GM21360 (cell line): Measurements from ENCODE around the gene ULBP3.
"Not testable (repeated sequence)": the region's sequence is repeated elsewhere in the genome, so short reads cannot be mapped to it uniquely, and the experiment has no call there.

Experiments used
- ATAC-seq: cut with Tn5 transposase; IDR thresholded peaks from one replicate; pipeline ENCODE4 v1.9.1; 2021; ENCODE audit warnings: mild to moderate bottlenecking, moderate library complexity; ENCODE audit not compliant: unreplicated experiment

ULBP3 gene

DNA sequence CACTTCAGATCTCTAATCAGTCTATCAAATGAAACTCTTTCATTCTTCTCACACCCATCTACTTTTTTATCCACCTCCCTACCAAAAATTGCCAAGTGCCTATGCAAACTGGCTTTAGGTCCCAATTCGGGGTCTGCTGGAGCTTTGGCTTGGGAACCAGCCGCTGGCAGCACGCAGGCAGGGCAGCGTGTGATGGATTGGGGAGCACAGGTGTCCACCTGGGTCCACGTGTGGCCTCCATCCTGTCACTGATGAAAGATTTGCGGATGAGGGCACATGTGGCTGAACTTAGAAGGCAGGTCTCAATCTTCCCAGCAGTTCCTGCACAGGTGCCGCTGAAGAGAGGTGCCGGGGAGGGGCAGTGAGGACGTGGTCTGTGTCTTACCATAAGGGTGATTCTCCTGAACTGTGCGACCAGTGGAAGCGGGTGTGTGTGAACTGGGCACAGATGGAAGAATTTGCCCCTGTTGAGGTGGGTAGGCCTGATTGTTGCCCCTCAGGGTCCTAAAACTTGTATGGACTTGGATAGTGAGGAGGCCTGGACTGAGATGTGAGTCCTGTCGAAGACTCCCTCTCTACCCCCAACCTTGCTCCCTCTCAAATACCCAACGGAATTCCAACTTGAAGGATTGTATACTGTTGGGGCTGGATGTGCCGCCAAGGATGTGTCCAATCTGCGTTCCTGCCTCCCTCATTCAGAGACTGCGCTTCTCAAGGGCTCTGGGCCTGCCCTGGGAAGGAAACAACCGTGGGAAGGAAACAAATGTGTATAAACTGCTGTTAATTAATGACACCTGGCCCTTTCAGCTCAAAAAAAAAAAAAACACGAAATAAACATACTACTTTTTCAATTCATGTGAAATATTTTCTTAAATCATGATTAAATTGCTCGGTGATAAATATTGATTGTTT, 25.2 kb downstream of the ULBP3 start:
- no peak for ATAC-seq

DNA sequence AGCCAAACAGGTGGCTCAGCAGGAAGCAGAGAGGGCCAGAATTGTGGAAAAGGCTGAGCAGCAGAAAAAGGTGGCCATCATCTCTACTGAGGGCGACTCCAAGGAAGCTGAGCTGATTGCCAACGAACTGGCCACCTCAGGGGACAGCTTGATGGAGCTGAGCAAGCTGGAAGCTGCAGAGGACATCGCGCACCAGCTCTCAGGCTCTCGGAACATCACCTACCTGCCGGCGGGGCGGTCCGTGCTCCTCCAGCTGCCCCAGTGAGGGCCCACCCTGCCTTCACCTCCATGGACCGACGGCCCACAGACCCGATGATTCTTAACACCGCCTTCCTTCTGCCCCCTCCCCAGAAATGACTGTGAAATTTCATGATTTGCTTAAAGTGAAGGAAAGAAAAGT, 25.8 kb downstream of the ULBP3 start:
- ATAC-seq, result no peak

DNA sequence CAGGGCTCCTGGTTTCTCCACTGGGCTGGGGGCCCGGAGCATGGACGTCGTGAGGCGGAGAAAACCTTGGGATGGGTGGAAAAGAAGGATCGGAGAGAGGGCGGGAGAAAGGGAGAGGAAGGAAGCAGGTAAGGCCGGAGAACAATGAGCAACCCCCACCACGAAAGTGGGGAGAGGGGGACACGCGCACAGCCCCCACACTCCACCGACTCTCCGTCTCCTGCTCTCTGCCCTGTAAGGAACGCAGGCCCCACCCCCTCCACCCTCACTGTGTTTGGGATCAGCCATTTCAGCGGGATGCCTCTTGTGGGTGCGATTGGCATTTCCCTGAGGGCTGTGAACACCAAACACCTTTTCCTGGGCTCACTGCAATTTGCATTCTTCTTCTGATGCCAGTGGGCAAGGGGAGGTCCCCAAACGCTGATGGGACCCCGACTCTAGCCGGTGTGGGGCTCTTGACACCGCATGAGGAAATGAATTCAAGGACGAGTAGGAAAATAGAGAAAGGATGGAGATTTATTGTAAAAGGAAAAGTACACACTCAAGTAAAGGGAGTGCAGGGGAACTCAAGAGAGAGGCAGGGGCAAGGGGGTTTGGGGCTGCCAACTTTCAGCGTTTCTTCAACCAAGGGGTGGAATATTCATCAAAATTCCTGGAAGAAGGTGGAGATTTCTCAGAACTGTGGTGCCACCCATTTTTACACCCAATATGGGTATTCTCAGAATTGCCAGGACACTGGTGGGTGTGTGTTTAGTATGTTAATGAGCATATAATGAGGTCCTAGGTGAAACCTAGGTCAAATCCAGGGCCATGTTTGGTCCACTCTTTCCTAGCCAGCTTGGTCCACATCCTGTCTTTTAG, 30.5 kb downstream of the ULBP3 start:
- no peak for ATAC-seq

DNA sequence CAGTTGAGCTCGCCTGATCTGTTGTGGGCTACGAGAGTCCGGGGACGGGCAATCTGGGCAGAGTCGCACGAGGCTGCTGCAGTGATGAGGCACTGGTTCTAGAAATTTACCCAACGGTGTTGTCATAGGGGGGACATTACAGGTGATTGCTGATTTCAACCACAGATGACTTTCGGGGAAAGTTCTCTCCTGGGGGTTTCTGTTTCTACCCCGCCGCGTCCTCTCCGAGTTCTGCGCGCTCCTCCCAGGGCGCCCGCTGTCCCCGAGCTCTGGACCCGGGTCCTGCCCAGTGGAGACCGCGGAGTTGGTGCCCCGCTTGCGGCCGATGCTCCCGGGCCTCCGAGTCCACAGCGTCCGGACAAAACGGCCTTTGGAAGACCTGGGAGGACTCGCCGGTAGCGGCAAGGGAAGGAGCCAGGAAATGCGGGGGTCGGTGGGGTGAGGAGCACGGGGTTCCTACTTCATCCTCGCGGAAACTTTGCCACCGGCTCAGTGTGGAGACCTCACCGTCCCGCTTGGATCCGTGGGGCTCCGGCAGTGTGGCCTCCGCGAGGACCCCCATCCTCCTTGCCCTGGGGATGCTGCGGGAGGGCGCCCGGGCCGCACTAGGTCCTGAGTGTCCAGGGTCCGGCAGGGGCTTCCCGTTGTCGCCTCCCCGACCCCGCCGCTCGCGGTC, 31.3 kb downstream of the ULBP3 start:
- no peak for ATAC-seq

DNA sequence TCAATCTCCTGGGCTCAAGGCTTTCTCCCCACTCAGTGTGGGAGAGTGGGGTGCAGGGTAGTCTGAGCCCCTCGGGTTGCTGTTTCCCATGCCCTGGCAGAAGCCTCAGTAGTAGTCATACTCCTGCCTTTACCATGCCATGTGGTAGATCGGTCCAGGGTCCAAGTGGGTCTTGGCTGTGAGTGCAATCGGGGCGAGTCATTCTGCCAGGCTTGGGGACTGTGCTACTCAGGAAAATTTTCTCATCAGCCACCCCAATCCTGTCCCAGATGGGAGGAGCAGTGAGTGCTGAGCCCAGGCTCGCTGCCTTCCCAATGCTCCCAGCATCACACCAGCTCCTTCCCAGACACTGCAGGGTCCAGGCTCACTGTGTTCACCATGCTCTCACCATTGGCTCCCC, 32.8 kb downstream of the ULBP3 start:
- ATAC-seq, result no peak

DNA sequence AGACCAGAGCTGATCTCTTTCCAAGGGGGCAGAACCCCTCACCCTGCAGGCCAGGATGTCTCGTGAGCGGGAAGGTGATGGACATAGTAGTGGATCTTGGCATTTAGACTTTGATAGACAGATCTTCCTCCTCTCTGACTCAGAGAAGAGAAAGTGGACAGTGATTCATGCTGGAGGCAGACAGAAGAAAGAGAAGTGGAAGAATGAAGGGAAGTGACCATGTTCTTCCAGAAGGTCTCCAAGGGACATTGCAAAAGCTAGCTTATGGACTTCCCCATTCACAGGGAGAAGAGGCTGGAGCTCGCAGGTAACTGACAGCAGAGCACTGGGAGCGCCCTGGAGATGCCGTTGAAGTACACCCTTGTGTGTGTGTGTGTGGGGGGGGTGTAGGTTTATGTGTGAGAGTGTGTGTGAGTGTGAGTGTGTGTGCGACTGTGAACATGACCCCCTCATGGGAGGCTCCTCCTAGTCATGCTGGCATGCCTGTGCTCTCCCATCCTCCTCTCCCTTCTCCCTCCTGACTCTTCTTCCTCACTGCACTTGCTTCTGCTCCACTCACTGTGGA, 35.6 kb downstream of the ULBP3 start:
- ATAC-seq, result no peak

DNA sequence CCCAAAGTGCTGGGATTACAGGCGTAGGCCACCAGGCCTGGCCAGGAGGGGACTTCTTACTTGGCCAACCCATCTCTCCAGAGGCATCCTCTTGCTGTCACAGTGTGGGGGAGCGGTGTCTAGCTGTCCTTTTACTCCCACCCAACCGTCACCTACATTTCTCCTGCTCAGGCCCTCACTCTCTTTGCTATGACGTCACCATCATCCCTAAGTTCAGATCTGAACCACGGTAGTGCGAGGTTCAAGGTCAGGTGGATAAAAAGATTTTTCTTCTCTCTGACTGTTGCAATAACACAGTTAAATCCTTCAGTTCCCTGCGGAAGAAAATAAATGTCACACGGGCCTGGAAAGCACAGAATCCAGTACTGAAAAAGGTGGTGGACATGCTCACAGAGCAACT, 36.3 kb downstream of the ULBP3 start:
- ATAC-seq, result no peak

DNA sequence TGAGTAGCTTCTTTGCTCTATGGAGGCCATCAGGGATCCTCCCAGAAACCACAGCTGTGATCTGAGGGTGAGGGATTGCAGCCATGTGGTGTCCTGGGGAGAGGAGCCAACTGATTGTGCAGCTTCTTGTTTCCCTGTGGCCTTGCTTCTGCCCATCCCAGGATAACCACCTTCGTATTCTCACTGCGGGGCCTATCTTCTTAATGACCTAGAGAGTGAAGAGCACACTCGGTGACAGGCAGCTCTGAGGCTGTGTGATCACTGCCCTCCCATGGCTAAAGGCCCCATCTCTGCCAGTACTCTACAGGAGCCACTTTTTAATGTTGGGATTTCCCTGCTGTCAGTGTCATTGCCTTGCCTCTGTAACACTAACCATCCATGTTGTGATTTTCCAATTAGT, 38.3 kb downstream of the ULBP3 start:
- no peak for ATAC-seq

DNA sequence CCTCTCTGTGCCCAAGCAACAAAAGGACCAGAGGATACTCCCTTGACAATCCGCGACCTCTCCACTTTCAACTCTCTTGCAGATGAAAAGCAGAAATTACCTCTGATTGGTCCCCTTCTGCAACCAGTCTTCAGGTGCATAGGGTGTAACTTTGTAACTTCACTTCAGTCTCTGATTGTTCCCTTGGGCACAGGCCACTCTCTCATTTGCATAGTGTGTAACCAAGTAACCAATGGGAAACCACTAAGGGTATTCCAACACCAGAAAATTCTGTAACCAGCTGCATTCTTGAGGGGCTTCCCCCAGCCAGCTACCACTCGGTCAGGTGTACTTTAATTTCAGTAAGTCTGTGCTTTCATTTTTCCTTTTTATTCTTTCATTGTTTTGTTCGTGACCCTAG, 39.2 kb downstream of the ULBP3 start:
- ATAC-seq, result peak; percentile 73

DNA sequence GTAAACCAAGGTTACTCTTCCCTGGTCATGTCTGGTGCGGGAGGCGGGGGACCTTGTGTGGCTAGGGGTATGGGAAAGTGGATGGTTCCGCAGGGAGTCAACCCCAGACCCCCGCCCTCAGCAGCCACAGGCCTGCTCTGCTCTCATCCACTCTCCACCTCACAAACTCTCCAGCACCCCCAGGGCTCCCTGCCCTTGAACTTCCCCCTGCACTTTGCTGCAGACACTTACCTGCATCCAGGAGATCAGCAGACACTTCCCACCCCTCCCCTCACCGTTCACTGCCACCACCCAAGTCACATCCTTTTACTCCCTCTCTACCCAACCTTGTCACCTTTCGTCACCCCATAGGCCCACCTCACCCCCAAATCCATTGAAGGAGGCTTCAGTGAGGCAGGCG, 39.6 kb downstream of the ULBP3 start:
- ATAC-seq, result no peak

DNA sequence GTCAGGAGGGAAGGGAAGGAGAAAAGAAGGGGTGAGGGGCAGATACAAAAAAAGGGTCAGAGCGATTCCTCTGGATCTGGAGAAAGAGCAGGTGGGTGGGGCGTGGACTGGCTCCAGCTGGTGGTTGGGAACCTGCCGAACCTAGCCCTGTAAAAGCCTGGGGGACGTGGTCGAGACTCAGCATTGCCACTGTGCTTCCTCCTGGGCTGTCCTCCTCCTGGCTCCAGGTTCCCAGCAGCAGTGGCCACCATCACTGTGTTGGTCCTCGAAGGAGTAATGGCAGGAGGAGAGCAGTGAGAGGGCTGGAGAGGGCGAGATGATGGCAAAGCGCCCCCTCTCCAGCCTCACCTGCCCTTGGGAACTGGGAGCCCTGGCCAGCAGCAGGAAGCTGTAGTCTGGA, 40.1 kb downstream of the ULBP3 start:
- ATAC-seq, result no peak

DNA sequence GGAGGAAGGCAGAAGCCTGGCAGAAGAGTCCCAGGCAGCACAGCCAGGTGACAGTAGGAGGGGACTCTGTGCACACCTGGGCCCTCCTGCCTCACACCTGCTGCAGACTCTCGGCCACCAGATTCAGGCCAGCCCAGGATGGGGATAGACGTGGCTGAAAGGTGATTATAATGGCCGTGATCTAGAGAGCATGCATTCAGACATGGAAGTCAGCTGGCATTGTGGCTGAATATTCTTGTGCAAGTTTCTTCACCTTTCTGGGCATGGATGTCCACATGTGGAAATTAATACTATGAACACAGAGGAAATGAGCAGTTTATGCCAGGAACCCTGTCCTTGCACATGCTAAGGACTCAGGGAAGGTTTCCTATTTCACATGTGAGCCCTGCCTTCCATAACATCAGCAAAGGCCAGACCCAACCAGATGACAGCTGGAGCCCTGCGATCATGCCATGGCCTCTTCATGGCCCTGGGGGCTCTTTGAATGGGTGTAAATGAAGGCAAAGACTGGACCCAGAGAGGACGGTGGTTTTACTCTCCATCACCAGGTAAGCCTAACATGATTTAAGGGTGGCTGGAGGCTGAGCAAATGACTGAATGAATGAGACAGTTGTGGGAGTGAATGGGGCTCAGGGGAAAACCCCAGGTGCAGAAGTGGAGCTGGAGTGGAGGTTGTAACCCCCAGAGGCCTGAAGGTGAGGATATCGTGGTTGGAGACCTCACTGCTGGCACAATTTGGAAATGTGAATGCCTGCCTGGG, 40.9 kb downstream of the ULBP3 start:
- ATAC-seq, result no peak

DNA sequence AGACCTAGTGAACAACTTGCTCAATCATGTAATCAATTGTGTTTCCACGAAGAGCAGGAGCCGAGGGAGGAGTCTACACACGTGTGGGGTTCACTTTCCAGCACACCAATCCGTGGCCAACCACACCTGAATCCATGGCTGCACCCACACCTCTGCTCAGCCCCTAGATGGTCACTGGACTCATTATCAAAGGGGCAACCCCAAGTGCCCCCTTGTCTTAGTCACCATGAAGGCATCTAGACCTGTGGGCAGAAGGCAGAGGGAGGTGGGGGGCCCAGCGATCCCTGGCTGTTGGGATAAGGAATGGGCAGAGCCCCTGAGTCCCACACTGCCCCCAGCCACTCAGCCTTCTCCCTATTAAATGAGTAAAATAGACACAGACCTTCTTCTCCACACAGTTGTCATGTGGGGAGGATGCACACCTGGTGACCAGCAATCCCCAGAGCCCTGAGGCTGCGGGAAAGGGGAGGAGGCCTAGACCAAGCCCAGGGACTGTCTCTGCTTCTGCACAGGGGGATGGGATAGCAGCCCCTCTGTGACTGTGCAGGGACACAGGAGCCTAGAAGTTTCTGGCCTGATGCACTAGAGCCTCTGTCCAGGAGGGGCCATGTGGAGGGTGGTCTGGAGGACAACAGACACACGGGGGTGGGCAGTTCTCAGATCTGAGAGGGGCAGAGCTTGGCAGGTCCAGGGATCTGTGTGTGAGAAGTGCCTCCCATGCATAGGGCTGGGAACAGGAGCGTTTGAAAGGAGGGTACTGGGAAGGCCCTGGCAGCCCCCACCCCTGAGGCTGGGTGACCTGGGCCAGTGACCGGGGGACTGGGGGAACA, 41.7 kb downstream of the ULBP3 start:
- ATAC-seq, result no peak

DNA sequence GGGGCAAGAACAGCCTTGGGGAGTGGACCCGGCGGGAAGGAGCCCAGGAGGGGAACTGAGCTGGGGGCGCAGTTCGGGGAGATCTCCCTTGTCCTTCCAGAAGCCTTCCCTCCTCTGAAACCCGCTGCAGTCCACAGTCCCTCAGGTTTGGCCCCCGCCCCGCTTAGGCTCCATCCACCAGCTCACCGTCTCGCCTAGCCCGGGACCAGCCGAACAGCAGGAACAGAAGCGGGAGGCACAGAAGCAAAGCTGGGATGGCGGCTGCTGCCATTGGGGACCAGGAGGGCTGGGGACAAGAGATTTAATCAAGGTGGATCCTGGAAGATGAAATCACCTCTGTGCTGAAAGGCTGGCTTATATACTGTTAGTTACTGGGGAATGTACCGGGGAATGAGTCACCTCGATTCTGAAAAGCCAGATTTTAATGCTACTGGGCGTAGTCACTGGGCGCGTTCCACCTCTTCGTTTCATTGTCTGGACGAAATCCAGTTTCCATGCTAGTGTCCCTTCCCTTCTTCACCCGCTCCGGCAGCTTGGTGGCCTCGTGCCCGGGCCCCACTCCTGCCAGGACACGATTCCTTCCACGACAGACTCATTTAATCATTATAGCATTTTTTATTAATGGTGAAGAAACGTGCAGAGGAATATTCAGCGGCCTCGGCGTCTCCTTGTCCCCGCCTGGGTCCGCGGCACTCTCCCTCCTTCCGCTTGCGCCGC, 43.6 kb downstream of the ULBP3 start, which contains the start of gene RAET1L:
Gene RAET1L (minus strand): TSS at position 332 of the 717 bp plus-strand sequence. CDS start 61 bp downstream, at position 271.
- no peak for ATAC-seq

DNA sequence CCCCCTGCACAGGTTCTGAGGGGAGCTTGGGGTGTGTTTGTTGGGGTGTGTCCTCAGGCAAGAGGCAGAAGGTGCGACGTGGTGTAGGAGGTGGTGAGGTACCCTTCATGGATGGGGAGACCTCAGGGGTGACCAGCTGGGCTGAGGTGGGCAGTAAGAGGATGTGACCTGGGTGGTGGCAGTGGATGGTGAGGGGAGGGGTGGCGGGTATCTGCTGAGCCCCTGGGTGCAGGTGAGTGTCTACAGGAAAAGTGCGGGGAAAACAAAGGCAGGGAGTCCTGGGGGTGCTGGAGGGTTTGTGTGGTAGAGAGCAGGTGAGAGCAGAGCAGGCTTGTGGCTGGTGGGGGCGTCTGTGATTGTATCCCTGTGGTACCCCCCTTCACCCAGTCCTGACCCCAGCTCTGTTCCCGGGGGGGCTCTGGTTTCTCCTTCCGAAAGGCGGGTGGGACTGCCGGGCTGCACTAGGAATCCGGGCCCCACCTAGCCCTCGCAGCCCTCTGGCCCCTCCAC, 44.2 kb downstream of the ULBP3 start:
- ATAC-seq, result no peak

DNA sequence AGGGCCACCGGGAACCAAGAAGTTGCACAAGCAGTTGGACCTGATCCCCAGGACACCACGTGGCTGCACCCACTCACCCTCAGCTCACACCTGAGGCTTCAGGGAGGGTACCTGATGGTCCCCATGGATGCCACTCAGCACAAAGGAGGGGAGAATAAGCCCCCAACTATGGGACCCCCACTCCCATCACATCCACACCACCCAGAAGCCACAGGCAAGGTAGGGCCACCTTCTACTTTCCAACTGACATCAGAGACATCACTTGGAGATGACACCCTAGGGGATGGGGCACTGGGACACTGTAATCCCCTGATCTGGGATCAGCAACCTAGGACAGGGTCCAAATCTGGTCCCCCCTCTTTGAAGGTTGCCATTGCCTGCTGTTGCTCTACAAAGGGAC, 44.9 kb downstream of the ULBP3 start:
- not testable (repeated sequence) for ATAC-seq

DNA sequence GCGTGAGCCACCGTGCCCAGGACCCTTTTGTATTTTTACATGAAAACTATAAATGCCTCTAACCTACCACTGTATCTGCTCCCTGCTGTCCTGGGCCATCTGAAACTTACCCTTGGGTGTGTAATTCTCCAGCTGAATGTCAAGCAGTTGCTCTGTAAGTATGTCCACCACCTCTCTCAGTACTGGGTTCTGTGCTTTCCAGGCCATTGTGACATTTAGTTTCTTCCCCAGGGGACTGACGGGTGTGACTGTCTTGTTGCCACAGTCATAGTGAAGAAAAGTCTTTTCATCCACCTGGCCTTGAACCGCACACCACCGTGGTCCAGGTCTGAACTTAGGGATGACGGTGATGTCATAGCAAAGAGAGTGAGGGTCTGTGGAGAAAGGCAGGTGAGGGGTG, 47.1 kb downstream of the ULBP3 start:
- ATAC-seq, result not testable (repeated sequence)

DNA sequence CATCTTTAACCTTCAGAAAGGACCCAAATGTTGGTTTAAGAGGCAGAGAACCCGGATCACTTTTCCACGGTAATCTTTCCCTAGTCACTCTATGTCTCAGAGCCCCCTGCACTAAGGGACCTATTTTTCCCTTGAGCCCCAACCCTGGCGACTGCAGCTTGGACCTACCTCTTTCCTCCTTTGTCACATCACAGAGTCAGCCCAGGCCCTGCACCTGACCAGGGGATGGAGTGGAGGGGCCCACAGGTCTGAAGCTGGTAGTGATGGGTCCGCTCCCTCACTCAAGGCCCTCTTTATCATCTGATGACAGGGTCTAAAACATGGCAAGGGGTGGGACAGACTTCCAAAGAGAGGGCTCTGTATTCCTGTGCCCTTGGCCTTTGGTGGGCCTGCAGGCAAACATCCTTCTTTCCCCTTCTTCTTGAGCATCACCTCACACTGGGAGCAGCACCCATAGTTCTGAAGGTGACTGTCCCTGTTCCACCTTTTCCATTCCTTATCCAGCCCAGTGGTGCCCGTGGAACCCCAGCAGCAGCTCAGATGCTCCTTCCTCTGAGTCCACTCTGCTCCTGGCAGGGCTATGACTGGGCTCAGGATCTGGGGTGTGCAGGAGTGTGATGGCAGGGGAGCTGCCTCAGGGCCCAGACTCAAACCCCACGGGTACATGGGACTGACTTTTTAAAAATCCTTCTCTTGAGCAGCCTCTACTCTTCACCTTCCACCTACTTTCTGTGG, 49.9 kb downstream of the ULBP3 start:
- ATAC-seq, result no peak
